ENCODE results near the gene HHAT.

The HHAT gene

DNA sequence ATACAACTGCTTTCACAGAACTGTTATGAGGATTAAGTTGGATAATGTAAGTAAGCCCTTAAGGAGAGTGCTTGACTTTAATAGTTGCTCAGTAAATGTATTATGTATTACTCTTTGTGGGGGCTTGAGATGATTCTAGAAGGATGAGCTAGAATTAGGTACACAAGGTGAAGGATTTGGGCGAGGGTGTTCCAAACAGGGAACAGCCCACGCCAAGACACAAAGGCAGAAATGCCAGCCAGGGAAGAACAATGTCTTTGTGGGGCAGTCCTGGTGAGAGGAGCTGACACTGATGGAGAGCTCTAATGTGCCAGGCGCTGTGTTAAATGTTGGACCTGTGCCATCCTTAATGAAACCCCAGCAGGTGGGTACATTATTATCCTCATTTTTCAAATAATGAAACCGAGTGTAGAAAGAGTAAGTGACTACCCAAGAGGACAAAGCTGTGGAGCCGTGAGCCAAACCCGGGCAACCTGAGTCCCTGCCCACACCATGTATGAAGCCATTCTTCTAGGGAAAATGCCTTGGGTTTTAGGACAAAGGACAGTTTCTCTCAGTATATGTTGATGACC is 362.4 kb downstream of the HHAT start:
- DNase-seq, result no peak

DNA sequence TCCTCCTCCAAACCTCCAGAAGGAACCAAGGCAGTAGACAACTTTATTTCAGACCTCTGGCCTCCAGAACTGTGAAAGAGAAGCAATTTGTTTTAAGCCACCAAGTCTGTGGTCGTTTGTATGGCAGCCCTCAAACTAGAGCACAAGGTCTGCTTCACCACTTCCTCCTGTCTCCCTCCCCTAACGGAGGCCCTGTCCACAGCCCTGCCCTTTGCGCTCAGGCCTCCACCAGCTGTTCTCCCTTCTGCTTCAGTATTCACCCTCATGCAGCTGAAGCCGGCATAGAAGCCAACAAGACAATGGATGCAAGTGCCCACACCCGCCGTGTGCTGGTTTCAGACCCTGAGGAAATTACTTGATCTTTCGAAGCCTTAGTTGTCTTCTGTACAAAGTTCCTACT is 364.1 kb downstream of the HHAT start:
- DNase-seq, result no peak

DNA sequence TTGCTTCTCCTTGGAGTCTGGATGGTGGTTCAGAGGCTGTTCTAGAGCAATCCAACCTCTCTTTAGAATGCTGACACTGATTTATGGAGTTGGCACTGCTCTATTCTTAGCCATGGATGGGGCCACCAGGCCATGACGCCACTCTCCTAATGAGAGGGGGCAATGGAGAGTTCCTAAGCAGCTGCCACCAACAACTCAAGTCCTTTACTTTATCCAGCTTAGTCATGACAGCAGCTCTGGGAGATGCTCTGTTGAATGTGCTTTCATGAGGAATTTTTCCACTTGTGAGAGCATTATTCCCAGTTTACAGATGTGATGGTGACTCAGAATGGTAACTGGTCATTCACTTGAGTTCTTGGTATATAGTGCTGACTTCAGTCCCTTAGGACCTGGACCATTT is 366.3 kb downstream of the HHAT start:
- no peak for DNase-seq

DNA sequence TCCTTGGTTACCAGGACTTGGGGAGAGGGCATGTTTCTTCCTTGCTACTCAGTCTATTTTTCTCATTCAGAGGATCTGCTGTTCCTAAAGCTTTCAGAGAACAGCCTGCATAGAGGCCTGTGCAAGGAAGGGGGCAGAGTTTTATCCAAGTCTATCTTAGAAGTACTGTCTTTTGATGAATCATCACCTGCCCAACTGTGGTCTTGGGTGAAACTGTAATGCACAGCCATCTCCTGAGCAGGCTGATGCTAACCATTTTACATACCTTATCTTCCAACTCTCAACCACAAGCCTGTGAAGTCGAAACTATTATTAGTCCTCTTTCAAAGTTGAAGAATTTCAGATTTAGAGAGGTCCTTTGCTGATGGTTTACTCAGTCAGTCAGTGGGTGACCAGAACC is 368.0 kb downstream of the HHAT start:
- no peak for DNase-seq

DNA sequence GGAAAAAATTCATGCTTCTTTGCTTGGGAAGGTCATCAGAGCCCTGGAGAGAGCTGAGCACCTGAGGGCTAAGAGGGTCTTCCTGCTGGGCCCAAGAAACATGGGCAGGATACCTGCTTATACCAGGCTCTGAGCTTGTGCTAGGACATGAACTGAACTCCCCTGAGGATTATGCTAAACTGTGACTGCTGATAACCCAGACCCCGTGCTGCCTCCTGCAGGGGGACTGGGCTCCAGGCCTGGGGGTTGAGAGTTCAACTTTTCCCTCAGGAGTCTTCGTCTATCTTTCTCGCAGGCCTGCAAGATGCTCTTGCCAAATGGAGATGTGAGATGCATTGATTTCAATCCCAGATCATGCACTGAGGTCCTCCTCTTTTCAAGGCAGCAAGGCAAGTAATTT is 368.5 kb downstream of the HHAT start:
- DNase-seq, result no peak

DNA sequence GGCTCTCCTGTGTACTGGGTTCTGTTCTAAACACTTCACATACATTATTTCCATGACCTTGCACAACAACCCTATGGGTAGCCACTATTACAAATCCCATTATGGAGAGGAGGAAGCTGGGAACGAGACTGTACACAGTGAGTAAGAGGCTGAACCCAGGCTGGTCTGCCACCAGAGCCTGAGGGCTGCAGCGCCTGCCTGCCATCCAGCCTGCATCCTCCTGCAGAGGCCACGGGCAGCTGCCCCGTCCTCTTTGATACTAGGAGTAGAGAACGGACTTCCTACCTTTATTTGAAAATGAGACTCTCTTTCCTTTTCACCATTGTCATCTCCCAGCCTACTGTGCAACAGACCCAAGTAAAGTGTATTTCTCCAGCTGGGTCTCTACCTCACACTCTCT is 370.0 kb downstream of the HHAT start:
- no peak for DNase-seq

DNA sequence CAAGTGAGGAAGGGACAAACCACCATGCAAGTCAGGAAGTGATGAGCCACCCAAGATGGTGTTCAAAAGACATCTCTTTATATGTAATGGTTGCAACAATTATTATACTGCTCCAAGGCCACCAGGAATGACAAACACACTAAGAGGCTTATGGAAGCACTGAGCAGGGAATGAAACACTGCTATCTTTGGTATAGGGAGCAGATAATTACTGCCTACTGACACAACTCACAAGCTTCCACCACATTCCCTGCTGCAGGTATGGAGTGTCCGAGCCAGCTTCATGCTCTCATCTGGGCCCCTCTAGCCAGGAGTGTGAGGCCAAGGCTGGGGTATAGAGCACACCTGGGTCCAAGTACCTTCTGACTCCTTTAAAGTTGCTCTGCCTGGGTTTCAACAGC is 371.4 kb downstream of the HHAT start:
- DNase-seq, result no peak

DNA sequence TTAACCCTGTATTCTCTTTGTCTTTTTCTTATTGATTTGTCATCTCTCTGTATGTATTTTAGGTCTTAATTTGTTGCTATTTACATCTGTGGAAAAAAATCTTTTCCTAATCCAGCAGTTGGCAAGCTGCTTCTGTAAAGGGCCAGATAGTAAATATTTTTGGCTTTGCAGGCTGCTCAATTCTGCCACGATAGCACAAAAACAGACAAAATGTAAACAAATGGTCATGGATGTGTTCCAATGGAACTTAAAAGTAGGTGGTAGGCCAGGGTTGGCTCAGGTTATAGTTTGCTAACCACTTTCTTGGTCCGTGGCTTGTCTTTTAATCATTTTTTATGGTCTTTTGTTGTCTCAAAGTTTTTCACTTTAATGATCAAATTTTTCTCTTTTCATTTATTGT is 371.8 kb downstream of the HHAT start:
- no peak for DNase-seq

DNA sequence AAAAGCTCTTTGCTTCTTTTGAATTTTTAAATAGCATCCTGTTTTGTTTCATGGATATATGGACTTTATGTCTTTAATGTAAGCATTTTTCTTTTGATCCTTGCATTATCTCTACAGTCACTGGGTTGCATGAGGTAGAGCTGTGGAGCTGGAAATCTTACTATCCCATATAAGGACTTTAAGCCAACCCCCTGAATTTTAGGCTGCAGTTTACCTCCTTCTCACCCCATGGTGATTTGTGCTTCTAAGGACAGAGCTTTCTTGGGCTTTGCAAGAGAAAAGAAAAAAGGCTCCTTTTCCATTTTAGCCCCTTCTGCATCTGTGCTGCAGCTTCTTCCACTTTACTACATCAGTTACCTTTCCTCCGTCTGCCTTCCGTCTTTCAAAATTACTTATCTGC is 373.8 kb downstream of the HHAT start:
- no peak for DNase-seq

DNA sequence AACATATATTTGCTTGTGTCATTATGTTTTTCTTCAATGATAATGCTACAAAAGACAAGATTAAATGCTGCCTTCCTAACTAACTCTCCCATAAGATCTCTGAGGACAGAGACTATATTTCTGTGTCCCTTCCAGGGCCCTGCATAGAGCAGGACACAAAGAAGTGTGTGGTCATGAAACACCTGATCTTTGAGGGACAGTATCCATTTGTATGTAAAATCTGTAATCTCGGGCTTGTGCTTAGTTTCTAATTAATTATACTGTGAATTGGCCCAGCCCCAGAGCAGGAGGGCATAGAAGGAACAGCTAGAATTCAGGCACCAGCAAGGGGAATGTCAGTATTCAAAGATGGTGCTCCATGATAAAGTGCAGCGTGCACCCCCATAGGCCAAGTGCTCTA is 374.9 kb downstream of the HHAT start:
- DNase-seq, result no peak

DNA sequence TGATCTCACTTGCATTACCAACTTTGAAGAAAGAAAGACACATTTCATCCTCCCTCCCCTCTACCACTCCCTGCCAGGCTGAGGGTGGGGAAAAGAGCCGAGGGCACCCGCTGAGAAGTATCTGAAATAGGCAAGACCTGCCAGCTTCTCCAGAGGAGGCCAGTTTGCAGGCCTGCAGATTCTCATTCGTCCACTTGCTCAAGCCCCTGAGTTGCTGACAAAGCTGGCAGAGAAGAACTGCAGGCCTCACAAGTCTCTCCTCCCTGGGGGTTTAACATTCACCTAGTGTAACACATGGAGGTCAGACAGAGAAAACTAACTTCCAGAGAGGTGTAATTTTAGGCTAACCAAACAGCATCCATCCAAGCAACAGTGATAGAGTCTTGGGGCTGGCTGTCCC is 376.4 kb downstream of the HHAT start:
- no peak for DNase-seq

DNA sequence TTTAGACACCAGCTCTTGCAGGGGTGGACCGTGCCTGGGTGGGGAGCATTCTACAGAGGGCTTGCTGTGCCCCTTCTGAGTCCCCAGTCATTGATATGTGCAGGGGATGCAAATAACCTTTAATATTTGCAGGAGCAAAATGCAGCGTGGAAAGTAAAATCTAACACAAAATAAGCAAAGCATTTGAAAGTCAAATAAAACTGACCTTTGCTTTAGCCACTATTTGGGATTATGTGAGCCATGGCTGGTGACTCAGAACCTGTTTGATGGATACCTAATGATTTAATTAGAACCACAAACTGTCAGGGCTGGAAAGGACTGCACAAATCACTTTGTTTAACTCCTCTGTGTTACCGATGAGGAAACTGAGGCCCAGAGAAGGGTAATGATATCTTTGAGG is 377.5 kb downstream of the HHAT start:
- DNase-seq, result no peak

DNA sequence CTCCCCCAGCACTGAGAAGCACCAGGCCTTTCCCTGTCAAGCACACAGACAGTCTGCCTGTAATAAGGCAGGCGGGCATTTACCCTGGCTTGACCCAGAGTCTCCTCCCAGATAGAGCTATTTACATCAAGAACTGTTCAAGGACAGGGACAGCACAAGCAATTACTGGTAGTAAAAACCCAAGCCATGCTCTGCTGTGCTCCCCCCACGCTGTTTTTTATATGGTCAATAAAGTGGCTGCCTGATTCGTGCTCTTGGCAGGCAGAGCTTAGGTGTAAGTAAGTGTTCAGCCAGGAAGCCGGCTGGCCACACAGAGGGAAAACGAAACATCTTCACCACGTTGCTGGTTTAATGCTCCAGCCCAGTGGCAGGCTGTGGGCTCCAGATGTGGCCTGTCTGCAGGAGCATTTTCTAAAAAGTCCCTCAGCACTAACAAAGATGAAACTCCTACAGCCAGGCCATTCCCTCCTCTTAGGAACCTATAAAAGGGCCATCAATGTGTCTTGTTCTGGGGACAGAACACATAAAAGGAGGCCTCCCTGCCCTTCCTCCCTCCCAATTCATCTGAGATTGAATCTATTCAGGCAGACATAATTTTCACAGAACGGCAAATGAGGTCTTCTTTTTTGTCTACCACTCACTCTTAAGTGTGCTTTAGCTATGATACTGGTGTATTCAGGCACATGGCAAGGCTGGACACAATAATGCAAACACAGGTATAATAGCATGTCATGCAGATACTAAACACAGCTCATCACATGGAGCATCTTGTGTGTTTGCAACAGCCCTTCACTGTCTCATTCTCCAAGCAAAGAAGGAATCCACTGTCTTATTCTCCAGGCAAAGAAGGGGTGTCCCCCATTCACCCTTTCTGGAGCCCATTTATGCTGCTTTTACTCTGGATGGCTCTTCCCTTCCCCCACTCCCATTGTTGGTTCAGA is 378.9 kb downstream of the HHAT start:
- DNase-seq, result no peak

DNA sequence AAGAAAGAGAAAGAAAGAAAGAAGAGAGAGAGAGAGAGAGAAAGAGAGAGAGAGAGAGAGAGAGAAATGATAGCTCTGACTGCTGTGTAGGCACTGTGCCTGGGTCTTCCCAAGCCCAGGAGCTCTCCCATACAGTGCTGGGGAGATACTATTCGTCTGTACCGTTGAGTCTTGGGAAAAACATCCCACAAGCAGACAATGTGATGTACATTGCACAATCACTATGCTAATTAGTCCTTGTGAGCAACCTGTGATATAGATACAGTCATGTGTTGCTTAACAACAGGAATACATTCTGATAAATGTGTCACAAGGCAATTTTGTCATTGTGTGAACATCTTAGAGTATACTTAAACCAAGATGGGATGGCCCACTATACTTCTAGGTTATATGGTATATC is 381.0 kb downstream of the HHAT start:
- DNase-seq, result no peak

DNA sequence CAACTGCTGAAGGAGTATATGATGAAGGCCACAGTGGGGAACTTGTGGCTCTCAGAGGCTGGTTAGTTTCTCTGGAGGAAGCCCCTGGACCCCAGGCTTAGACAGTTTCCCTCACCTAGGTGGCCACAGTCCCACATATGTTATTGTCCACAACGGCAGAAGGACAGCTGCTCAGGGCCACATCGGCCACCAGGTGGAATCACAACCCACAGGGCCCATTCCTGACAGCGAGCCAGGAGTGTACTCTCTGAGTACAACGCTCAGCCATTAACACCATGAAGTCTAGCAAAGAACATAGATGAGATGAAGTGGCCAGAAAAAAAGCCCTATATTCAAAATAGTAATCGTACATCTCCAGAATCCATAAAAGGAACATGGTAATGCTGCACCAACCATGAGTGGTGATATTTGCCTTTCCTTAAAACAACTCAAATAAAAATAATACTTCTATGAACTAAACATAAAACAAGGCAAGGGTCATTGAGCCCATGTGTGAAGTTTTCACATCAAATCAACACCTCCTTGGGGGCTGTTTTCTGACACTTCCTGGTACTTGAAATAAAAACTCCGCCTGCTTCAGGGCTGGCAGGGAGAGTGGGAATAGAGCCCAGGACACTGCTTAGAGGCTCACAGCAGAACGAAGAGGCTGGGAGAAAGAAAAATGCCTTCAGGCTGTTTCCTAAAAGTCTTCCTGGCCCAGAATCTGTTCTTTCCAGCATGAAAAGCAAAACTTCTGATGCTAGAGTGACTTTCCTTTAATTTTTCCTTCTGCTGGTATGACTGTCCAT is 383.3 kb downstream of the HHAT start:
- no peak for DNase-seq

DNA sequence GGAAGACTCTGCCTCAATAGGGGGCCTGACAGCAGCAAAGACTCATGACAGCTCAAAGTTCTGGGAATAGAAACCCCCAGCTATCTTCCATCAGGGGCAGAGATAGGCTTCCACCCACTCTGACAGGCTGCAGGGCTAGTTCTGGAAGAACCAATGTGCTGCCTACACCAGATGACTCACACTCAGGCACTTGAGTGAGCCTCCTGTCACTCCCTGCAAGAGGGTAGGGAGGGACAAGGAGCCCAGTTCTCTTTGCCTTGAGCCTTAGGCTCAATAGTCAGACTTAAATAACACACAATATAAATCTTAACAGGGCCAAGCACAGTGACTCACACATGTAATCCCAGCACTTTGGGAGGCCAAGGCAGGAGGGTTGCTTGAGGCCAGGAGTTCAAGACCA is 386.4 kb downstream of the HHAT start:
- DNase-seq, result no peak

DNA sequence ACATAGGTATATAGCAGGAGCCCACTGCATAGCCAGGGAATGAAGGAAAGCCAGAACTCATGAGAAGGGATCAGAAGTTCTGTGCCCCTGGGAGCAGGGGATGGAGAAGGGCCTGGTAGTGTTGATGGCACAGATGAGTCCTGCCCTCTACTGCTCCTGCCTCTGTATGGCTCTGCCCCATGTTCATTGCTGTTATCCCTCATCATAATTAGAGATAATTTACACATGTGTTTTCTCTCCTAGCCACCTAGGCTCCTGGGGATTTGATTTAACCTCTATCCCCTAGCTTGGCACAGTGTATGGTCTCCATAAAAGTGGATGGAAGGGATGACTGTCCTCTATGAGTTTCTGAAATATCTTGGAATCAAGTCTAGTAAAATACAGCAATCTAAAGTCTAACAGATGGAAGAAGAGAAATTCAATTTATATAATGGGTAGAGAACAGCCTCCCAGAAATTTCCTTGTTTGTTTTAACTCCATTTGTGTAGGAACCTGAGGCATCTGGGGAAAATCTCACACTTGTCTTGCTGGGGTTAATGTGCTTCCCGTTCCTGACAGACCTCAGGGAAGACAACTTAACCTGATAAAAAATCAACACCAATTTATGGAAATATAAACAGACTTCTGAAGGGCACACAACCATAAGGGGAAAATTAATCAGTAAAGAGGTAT is 393.8 kb downstream of the HHAT start:
- DNase-seq, result no peak

DNA sequence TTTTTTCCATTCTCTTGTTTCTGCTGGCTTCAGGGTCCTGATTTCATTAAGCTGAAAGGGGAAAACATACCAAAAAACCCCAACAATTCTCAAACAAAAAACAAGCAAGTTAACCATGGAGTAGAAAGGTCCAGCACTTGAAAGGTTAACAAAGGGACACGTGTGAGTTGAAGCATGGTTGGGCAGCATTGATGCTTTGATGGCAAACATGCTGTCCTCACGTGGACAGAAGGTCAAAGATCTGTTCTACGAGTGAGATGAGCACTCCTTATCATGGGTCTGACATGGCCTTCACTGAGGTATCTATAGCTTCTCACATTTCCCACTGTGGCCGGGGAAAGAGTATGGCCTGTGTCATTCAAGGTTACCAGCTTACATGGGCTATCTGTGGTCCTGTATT is 394.9 kb downstream of the HHAT start:
- DNase-seq, result no peak

DNA sequence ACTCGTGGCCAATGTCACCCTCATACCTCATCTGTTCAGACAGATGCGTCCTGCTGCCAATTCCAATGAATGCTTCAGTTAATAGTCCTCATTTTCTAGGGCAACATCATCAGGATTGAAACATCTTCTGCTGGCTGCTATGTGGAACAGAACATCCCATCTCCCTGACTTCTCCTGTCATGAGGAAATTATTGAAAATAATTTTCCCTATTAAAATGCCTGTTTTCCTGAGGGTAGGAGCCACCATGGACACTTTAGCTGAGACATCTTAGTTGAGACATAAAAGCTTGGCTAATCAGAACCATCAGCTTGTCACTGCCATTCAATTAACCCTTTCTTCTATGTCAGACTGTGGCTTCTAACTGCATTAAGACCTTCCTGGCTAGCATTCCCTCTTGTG is 396.1 kb downstream of the HHAT start:
- no peak for DNase-seq
